ENCODE measurements around the gene TK1. TPM values are rescaled to one million over a fixed set of nuclear protein-coding genes. Genes with fewer than 3 reads are reported as not detected.
A peak's percentile ranks its signal among the peaks of the same experiment; 100 is the strongest.

Gene TK1
- total RNA-seq, 1 donor from 2014 or later, result 245 TPM

GRCh38 chr17:78204387-78205123 is 17.7 kb upstream of the TK1 start:
- DNase-seq (ENCODE audit: low read depth), result no peak
- H3K4me3 ChIP-seq (ENCODE audit: low read depth, low read length), result no peak overlapping the region
- no peak for TF ChIP-seq CTCF (conservative IDR thresholded peaks at IDR 0.05; ENCODE audit: low read depth, low read length)

- TF ChIP-seq CTCF (conservative IDR thresholded peaks at IDR 0.05; ENCODE audit: low read depth, low read length), result no peak
- DNase-seq (ENCODE audit: low read depth), result no peak
- no peak overlapping the region for H3K4me3 ChIP-seq (ENCODE audit: low read depth, low read length)
These were observed 15.8 kb upstream of the TK1 start for GRCh38 chr17:78202666-78203065.

GRCh38 chr17:78200451-78200850 is 13.6 kb upstream of the TK1 start:
- no peak overlapping the region for H3K4me3 ChIP-seq (ENCODE audit: low read depth, low read length)
- no peak for DNase-seq (ENCODE audit: low read depth)
- TF ChIP-seq CTCF (conservative IDR thresholded peaks at IDR 0.05; ENCODE audit: low read depth, low read length), result no peak

- no peak for TF ChIP-seq CTCF (conservative IDR thresholded peaks at IDR 0.05; ENCODE audit: low read depth, low read length)
- no peak for DNase-seq (ENCODE audit: low read depth)
- no peak overlapping the region for H3K4me3 ChIP-seq (ENCODE audit: low read depth, low read length)
These were observed 10.4 kb upstream of the TK1 start for GRCh38 chr17:78197147-78197832.

GRCh38 chr17:78196716-78197115 is 9.9 kb upstream of the TK1 start:
- H3K4me3 ChIP-seq (ENCODE audit: low read depth, low read length), result no peak overlapping the region
- no peak for TF ChIP-seq CTCF (conservative IDR thresholded peaks at IDR 0.05; ENCODE audit: low read depth, low read length)
- DNase-seq (ENCODE audit: low read depth), result no peak

GRCh38 chr17:78185981-78186691 is 716 bp downstream of the TK1 start:
- peak overlapping the region; percentile 64 for H3K4me3 ChIP-seq (ENCODE audit: low read depth, low read length)
- no peak for TF ChIP-seq CTCF (conservative IDR thresholded peaks at IDR 0.05; ENCODE audit: low read depth, low read length)
- DNase-seq (ENCODE audit: low read depth), result no peak
